SIG-M5 (cell line): Measurements from ENCODE around the gene ANXA4.

Experiments
- DNase-seq: peaks from one replicate; lab custom pipeline; 2025; lab: John Stamatoyannopoulos, UW

Gene ANXA4

DNA sequence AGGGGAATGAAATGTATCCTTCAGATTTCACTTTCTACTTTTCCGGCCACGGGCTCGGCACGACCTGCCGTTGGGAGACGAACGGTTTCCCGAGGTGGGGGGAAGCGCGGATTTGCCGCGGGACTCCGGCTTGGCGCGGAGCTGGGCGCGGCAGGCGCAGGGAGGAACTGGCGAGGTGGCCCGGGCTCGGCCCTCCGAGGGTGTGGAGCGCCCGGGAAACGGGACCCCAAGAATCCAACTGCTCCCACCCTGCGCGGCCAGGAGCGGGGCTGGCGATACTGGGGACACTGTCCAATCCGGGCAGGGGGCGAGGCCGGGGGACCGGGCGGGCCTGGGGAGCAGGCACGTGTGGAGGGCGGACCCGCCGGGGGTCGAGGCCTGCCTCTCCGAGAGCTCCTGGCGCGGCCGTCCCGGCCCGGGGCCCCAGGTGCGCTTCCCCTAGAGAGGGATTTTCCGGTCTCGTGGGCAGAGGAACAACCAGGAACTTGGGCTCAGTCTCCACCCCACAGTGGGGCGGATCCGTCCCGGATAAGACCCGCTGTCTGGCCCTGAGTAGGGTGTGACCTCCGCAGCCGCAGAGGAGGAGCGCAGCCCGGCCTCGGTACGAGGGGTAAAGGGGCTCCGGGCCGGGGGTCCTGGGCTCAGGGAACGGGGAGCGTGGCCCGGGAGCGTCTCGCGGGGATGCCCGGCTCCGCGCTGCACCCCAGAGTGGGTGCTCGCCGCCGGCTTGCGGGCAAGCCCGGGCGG lies at the start of gene ANXA4:
ANXA4 (plus strand) TSS at position 560 of the 747 bp plus-strand sequence. CDS start 39,432 bp downstream, outside the sequence.
- no peak for DNase-seq

DNA sequence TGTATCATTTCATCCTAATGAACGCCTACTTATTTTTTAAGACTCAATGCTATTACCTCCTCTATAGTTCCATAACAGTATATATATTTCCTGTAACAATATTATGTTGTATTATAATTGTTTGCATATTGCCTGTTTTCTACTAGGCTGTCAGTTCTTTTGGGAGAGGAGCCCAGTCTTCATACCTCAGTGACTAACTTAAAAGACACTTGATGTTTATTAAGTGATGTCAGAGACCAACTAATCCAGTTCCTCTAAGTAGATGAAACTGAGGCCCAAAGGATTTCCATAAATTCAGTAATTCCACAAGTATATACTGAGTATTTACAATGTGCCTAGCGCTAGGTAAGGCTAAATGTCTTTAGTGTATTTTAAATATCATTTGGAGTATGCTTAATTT lies 49.5 kb upstream of the ANXA4 start:
- DNase-seq = no peak

DNA sequence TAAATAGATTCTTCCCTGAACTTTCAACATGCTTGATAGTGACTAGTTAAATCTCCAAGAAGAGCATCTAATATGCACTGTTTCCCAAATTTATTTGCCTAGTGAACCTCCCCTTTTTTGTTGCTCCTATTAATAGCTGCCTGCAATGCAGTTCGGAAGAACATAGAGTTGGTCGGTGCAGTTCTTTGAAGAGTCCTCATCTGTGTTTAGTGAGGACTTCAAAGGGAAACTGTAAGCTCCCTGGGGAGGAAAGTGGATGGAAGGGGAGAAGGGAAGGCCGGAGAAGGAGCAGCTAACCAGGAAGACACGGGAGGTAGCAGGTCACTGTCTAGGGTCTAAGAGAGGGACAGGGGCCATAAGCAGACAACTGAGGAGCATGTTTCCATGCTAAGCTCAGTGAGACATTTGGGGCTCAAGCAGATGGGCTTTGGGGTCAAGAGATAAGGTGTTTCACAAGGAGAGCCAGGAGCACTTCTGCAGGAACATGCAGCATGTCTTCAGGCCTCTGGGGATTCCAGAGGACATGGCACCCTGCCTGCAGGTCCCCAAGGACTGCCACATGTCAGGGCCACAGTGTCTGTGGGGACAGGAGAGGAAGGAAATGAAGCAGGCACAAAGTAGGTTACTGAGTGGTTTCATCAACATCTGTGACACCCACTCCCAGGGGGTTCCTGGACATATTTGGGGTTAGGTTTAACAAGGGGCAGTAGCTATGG lies 48.7 kb upstream of the ANXA4 start:
- no peak for DNase-seq

DNA sequence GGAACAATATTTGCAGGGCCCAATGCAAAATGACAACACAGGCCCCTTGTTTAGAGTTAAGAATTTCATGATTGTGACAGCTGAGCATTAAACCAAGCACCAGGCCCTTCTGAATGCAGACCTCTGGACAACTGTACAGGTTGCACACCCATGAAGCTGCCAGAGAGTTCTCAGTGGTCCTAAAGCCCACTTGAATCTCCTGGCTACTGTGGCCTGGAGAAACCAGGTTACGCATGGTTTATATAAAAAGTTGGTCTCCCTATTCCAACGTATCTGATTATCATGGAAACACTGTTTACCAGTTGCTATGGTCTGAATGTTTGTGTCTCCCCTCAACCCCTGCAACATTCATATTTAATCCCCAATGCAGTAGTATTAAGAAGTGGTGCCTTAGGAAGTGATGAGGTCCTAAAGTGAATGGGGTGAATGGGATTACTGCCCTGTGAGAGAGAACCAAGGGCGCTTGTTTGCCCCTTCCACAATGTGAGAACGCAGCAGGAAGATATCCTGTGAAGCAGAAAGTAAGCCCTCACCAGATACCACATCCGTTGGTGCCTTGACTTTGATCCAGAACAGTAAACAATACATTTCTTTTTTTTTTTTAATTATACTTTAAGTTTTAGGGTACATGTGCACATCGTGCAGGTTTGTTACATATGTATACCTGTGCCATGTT lies 48.0 kb upstream of the ANXA4 start:
- no peak for DNase-seq

DNA sequence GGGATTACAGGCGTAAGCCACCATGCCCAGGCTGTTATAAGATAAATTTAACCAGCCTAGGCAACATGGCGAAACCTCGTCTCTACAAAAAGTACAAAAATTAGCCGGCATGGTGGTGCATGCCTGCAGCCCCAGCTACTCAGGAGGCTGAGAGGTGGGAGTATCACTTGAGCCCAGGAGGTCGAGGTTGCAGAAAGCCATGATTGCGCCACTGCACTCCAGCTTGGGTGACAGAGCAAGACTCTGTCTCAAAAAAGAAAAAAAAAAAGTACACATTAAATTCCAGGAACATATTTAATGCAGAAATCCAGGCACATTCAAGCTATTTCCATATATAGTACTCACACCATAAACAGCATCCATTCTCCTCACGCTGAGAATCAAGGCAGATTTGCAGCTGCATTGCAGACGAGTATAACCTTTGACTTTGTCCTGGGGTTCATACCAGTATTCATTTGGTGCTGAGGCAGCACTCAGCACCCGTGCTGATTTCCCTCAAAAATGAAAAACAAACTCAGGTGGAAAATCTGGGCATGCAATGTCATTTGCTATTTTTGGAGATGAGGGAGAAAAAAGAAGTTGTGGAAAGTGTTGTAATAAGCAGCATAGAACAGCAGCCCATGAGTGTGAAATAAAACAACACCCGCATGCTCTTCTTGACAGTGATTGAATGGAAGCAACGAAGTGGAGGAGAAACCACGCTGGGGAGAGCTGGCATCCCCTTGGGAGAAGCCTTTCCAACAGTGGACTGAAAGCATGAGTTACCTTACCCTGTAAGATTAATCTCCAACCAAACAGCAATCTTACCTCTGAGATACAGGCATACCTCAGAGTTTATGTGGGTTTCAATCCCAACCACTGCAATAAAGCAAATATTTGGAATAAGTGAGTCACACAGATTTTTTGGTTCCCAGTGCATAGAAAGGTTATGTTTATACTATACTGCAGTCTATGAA lies 46.8 kb upstream of the ANXA4 start:
- no peak for DNase-seq

DNA sequence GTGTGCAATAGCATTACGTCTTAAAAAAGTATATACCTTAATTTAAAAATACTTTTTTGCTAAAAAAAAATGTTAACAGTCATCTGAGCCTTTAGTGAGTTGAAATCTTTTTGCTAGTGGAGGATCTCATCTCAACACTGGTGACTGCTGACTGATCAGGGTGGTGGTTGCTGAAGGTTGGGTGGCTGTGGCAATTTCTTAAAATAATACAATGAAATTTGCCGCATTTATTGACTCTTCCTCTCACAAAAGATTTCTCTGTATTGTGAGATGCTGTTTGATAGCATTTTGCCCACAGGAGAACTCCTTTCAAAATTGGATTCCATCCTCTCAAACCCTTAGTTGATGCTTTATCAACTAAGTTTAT lies 46.1 kb upstream of the ANXA4 start:
- no peak for DNase-seq

DNA sequence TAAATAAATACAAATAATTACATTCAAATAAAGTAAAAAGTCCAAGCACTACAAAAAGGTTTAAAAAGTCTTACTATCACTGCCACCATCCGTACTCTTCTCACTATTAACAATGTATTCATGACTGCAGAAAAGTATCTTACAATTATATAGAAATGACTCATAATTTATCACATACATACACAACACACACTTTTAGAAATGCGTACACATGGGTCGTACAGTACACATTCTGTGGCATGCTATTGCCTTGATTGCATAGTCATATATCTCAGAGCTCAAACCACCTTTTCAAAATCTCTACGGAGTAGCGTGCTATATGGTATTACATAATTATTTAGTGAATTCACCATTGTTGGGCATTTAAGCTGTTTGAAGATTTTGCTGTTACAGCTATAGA lies 41.6 kb upstream of the ANXA4 start:
- no peak for DNase-seq

DNA sequence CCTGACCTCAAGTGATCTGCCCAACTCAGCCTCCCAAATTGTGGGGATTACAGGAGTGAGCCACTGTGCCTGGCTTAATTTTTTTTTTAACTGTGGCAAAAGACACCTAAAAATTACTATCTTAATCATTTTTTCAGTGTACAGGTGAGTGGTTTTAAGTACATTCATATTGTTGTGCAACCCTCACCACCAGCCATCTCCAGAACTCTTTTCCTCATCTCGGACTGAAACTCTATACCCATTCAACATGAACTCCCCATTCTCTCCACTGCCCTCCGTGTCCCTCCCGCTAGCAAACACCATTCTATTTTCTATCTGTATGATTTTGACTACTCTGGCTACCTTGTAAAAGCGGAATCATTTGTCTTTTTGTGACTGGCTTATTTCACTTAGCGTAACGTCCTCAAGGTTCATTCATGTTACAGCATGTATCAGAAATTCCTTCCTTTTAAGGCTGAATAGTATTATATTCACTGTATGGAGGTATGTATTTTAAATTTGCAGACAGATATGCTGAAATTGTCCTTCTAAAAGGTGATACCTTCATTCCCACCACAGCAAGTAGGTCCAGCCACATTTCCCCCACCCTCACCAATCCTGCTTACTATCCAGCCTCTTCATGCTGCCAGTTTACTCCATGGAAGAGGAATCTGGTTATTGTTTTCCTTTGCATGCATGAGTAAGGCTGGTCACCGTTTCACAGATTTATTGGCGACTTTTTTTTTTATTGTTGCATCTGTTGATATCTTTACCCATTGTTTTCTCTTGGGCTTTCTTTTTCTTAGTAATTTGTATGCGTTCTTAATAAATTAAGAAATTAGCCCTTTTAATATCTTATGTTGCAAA lies 40.6 kb upstream of the ANXA4 start:
- DNase-seq = no peak

DNA sequence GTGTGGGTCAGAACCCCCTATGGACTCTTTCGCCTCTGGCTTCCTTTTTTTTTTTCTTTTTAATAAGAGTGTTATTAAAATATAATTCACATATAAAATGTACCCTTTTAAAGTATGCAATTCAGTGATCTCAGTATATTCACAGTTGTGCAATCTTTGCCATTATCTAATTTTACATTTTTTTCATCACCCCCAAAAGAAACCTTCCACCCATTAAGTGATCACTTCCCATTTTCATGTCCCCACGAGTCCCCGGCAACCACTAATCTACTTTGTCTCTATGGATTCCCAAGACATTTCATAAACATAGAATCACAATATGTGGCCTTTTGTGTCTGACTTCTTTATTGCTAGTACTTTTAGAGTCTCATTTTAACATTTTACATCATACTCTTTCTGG lies 38.7 kb upstream of the ANXA4 start:
- DNase-seq = peak; percentile 79

DNA sequence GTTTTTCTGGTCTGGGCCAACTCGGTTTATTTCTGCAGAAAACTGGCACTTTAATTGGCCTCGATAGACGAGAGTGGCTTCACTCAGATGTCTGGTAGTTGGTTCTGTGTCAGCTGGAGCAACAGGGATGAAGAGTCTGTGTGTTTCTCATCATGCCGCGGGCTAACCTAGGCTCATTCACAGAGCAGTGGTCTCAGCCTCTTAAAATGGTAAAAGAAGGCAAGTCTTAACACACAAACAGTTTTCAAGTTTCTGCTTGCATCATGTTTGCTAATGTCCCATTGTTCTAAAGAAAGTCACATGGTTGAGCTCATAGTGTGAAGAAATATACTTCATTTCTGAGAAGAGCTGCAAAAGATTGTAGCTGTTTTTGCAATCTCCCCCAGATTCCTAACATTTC lies 37.5 kb upstream of the ANXA4 start:
- peak; percentile 50 for DNase-seq

DNA sequence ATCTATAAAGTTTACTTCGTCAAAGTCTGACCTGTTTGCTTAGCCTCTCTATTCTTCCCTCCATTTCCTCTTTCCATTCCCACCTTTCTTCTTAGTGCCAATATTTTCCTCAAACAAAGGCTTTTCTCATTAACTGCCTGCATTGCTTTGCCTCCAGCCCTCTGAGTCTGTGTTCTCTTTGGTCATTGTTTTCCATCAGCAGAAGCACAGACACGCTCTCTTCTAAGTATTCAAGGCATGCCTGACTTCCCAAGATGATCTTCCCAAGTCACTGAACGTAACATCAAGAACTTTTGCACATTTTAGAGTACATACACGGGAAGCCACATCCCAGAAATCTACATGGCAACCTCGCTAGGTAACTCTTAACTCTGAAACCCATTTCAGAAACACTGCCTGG lies 32.6 kb upstream of the ANXA4 start:
- no peak for DNase-seq

DNA sequence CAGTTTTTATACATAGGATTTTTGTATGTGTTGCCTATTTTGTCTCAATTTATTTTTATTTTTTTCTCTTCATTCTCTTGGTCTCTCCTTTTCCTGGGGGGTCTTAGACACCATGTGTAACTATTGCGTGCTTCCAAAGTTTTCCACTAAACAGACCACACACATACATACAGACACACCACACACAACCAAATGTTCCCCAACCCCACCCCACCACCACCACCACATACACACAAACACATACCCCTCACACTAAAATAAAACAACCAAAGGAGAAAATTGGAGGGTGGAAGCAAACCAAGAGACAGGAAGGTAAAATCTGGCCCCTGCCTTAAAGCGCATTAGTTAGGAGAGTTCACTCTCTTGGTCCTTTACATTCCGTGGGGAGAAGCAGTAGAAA lies 30.0 kb upstream of the ANXA4 start:
- DNase-seq = no peak

DNA sequence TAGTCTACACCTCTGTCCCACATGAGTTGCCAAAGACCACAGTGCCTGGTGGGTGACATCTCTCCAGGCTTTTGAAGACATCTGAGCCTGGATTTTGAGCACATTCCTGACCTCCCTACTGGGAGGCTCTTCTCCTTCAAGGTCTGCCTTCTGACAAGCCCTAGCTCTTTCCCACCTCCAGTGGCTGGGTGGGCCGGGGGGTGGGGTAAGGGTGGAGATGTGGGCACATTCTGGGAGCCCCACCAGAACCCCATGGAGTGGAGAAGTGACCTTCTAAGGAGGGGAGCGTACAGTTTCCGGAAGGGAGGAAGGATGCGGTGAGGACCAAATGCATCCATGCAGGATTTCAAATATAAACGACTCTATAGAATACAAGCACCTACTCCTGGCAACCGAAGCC lies 27.9 kb upstream of the ANXA4 start:
- no peak for DNase-seq

DNA sequence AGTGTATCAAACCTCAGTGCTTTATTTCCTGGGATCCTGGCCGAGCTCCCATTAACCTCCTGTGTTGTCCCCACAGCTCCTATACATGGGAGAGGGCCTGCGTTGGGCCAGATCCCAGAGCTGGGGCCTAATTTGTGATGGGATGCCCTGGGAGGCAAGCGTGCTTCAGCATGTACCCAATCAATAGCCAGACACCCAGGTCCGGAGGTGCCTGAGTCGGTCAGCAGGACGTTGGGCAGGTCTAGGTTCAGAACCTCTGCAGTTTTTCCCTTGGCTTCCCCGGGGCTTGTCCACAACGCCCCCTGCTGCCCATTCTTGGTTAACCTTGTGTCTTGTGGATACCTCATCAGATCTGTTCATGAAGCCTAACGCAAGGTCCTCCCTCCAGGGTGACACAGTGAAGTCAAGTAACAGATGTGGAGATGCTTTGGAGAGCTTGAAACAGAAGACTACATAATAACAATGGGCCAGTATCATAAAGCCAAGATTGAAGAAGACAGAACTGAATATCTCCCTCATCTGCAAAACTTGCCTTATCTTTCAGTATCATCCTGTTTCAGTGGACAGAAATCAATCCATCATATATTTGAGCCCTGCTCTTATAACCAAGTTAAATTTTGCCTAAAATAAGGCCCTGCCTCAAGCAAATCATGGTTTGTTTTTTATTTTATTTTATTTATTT lies 27.3 kb upstream of the ANXA4 start:
- peak; percentile 61 for DNase-seq

DNA sequence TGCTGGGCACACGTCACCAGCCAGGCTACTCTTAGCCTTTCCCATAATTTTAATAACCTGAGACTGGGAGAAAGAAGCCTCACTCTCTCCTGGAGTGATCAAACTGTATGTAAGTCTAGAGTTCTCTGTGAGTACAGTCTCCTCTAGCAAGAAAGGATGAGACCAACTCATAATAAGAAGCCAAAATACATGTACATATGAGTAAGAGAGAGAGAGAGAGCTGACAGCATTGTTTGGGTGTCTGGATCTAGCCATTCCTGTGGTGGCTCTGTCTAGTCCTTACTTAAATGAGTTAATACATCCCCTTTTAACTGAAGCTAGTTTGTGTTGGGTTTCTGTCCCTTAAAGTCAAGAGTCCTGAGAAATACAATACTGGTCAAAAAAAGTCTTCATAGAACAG lies 26.0 kb upstream of the ANXA4 start:
- DNase-seq = no peak

DNA sequence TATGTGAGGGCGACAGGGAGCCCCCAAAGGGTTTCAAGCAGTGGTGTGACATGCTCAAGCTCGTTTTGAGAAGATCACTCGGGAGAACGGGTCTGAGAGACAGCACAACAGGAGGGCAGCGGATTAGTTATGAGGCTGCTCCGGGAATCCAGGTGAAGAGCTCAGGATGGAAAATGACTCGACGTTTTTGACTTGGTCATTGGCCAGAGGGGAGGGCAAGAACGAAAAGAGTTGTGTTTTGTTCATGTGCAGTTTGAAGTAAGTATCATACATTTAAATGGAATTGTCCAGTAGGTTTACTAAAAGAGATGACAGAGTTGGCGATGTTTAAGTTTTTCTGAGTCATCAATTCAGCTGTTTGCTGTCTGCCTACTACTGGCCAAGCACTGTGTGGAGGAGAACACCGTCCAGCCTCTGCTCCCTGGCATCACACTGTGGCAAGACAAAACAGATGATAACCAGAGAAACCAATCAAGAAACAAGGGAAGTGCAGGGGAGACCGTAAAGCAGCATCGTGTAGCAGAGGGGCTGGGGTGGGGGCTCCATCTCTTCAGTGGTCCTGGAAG lies 25.3 kb upstream of the ANXA4 start:
- no peak for DNase-seq

DNA sequence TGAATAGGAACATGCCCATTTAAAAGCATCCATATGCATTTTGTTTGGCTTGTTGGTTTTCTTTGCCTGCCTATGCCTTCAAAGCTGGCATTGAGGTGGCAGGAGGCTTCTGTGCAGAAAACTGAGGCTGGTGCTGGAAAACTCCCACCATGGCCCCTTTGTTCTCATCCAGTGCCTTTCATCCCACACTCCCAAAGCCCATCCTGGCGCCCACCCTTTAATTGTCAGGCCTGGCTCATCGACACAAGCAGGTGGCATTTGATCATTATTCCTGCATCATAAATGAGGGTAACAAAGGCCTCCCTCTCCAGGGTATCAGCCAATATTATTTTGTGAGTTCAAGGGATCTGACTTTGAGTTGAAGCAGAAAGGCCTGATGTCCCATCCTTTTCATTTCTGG lies 24.7 kb upstream of the ANXA4 start:
- no peak for DNase-seq

DNA sequence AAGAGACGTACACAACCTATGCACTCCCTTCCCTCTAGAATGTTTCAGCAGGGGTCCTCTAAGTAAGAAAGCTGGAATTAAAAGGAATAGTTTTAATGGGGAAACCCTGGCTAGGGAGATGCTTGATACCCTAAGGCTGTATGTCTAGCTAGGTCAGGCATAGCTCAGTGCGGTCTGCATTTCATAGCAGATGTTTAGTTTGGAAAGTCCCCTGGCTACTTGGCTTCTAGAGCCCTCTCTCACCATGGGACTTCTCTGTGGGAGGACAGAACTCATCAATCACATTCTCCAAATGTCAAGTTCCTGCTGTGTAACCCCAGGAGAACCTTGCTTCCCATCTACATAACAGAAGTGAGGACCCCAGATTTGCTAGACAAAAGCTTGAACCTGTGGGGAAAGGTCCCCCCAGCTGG lies 24.1 kb upstream of the ANXA4 start:
- DNase-seq = no peak

DNA sequence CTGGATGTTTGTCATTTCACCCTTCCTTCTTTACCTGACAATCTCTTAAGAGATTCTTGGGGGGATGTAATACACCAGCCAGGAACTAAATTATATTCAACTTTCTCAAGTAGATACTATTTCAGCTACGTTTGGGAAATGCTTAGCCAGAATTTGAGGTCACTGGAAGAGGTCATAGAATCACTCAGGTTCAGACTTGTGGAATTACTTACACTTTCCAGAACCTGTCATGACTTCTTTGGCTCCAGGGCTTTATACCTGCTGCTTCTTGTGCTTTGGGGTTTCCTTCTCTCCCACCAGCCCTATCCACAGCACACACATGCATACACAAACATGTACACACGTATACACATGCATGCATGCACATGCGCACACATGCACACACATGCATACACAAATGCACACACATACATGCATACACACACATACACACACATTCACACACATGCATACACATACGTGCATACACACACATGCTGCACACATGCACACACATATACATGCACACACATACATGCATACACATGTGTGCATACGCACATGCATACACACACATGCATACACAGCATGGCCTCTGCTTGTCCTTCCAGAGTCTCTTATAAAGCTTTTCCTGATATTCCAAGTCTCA lies 23.5 kb upstream of the ANXA4 start:
- no peak for DNase-seq

DNA sequence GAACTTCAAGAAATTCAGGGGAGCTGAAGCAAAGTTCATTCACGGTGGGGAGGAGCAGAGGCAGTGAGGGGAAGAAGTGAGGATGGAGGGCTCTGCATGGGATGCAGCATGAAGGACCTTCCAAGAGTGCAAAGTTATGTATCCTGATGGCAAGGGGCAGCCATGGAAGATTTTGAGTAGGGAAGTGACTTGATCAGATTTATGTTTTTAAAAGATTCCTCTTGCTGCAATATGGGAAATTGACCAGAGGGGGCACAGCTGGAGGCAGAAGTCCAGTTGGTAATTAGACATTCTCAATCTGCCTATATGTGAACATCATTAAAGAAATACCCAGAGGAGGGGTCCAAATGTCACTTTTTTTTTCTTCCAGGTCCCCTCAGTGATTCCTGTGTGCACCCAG lies 21.5 kb upstream of the ANXA4 start:
- DNase-seq = no peak
